ENCODE data around the gene CCDC40. TPM values are rescaled to one million over a fixed set of nuclear protein-coding genes. Genes with fewer than 3 reads are reported as not detected.

Gene CCDC40
- total RNA-seq, 1 donor from 2014 or later = 0.16 TPM

DNA sequence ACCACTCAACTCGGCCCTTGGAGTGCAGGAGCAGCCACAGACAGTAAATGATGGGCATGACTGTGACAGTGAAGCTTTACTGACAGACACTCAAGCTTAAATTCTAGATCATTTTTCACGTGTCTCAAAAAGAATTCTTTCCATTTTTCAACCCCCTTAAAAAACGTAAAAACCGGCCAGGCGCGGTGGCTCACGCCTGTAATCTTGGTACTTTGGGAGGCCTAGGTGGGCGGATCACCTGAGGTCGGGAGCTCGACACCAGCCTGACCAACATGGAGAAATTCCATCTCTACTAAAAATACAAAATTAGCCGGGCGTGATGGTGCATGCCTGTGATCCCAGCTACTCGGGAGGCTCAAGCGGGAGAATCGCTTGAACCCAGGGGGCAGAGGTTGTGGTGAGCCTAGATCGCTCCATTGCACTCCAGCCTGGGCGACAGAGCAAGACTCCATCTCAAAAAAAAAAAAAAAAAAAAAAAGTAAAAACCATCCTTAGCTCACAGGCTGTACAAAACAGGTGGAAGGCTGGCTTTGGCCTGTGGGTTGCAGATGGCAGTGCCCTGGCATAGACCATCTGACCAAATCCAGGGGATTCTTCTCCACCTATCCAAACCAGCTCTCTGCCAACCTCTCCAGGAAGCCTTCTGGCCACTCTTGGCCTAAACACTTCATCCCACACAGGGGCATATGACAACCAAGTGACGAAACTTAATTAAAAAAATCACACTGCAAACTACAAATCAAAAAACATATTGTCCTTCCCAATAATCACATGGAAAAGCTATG, 19.0 kb upstream of the CCDC40 start:
- Mint-ChIP-seq H3K27me3 (ENCODE audit: insufficient read depth) (no peaks in the 10 kb centered on the region), H3K36me3 (ENCODE audit: low read depth) (no peaks in the 10 kb centered on the region), H3K27ac (no peak overlapping the region), H3K4me1 (ENCODE audit: low read depth) (no peaks in the 10 kb centered on the region), H3K4me3 (no peak overlapping the region), H3K9me3 (no peaks in the 10 kb centered on the region)
- DNase-seq (ENCODE audit: low spot score) = no peak
- intact Hi-C loops (cut with micrococcal nuclease) = no loop called here

- no peak overlapping the region for H3K4me3 Mint-ChIP-seq
- intact Hi-C loops (cut with micrococcal nuclease) = no loop called here
- no peaks in the 10 kb centered on the region for H3K4me1 Mint-ChIP-seq (ENCODE audit: low read depth)
- no peaks in the 10 kb centered on the region for H3K36me3 Mint-ChIP-seq (ENCODE audit: low read depth)
- DNase-seq (ENCODE audit: low spot score) = no peak
- H3K27ac Mint-ChIP-seq = no peak overlapping the region
- H3K9me3 Mint-ChIP-seq = no peaks in the 10 kb centered on the region
- no peaks in the 10 kb centered on the region for H3K27me3 Mint-ChIP-seq (ENCODE audit: insufficient read depth)
These were observed 17.4 kb upstream of the CCDC40 start for GRCh38 chr17:80018917-80019651.

- intact Hi-C loops (cut with micrococcal nuclease) = no loop called here
- Mint-ChIP-seq H3K4me1 (ENCODE audit: low read depth) (no peaks in the 10 kb centered on the region), H3K9me3 (no peaks in the 10 kb centered on the region), H3K36me3 (ENCODE audit: low read depth) (no peaks in the 10 kb centered on the region), H3K27ac (no peak overlapping the region), H3K4me3 (no peak overlapping the region), H3K27me3 (ENCODE audit: insufficient read depth) (no peaks in the 10 kb centered on the region)
- no peak for DNase-seq (ENCODE audit: low spot score)
These were observed 14.8 kb upstream of the CCDC40 start for GRCh38 chr17:80021600-80021999.

DNA sequence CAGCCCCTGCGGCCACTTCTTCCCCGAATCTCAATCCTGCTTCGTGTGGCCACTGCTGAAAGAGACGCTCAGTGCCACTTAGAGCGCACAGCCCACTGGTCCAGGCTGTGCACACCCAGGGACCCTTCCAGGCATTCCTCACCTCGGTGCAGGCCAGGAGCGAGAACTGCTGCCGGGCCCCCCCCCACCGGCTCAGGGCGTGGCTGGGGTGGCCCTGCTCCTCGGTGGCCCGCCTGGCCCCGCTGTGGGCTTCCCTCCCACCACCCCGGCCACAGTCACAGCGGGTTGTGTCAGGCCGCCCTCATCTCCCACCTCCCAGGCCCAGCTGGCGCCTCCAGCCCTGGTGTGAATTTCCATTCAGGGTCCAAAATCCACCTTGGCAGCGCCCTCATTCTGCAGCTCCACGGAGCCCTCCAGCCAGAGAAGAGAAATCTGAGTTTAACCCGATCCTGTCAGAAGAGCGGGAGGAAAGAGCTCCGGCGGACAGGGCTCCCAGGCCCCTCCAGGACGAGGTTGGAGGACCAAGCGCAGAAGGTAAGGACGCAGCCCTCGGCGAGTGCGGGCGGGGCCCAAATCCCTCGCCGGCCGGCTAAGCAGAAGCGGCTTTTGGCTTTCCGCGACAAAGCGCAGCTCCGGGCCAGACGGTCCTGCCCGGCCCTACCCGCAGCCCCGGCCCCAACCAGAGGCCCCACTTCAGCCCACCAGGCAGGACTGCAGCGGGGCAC, 12.8 kb upstream of the CCDC40 start:
- H3K9me3 Mint-ChIP-seq = no peaks in the 10 kb centered on the region
- no peaks in the 10 kb centered on the region for H3K27me3 Mint-ChIP-seq (ENCODE audit: insufficient read depth)
- no peaks in the 10 kb centered on the region for H3K4me1 Mint-ChIP-seq (ENCODE audit: low read depth)
- no peaks in the 10 kb centered on the region for H3K36me3 Mint-ChIP-seq (ENCODE audit: low read depth)
- no peak for DNase-seq (ENCODE audit: low spot score)
- no peak overlapping the region for H3K4me3 Mint-ChIP-seq
- H3K27ac Mint-ChIP-seq = no peak overlapping the region
- intact Hi-C loops (cut with micrococcal nuclease) = no loop called here

DNA sequence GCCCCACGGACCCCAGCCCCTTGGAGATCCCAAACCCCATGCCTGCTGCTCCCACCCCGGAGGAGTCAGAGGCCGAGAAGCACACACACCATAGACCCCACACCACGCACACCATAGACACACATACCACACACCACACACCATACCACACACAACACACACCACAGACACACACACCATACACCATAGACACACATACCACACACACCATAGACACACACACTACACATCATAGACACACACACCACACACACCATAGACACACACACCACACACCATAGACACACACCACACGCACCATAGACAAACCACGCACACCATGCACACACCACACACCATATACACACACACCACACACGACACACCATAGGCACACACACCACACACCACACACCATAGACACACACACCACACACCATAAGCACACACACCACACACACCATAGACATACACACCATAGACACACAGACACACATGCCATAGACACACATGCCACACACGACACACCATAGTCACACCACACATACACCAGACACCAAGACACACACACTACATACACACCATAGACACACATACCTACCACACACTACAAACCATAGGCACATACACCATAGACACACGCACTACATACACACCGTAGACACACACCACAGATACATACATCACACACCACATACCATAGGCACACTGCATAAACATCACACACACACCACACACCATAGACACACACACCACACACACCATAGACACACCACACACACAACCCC, 12.1 kb upstream of the CCDC40 start:
- Mint-ChIP-seq H3K4me3 (no peak overlapping the region), H3K9me3 (no peaks in the 10 kb centered on the region), H3K36me3 (ENCODE audit: low read depth) (no peaks in the 10 kb centered on the region), H3K27ac (no peak overlapping the region), H3K4me1 (ENCODE audit: low read depth) (no peaks in the 10 kb centered on the region), H3K27me3 (ENCODE audit: insufficient read depth) (peaks cover 3% of the 10 kb centered on the region)
- intact Hi-C loops (cut with micrococcal nuclease) = no loop called here
- DNase-seq (ENCODE audit: low spot score) = no peak

GRCh38 chr17:80025140-80025539, 11.3 kb upstream of the CCDC40 start:
- Mint-ChIP-seq H3K4me3 (no peak overlapping the region), H3K27ac (no peak overlapping the region), H3K9me3 (no peaks in the 10 kb centered on the region), H3K27me3 (ENCODE audit: insufficient read depth) (peaks cover 3% of the 10 kb centered on the region), H3K36me3 (ENCODE audit: low read depth) (no peaks in the 10 kb centered on the region), H3K4me1 (ENCODE audit: low read depth) (no peaks in the 10 kb centered on the region)
- DNase-seq (ENCODE audit: low spot score) = no peak
- intact Hi-C loops (cut with micrococcal nuclease) = no loop called here

DNA sequence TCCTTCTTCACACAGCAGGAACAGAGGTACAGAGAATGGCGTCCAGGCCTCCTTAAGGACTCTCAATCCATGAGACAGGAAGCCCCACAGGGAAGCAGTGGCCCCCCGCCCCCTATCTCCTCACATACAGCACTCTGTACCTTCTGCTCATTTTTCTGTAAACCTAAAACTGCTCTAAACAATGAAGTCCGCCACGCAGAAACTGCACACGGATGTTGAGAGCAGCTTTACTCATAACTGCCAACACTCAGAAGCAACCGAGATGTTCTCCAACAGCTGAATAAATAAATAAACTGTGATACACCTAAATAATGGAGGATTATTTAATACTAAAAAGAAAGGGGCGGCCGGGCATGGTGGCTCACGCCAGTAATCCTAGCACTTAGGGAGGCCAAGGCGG, 10.6 kb upstream of the CCDC40 start:
- Mint-ChIP-seq H3K4me1 (ENCODE audit: low read depth) (no peaks in the 10 kb centered on the region), H3K36me3 (ENCODE audit: low read depth) (no peaks in the 10 kb centered on the region), H3K27ac (no peak overlapping the region), H3K27me3 (ENCODE audit: insufficient read depth) (peaks cover 3% of the 10 kb centered on the region), H3K4me3 (no peak overlapping the region), H3K9me3 (no peaks in the 10 kb centered on the region)
- DNase-seq (ENCODE audit: low spot score) = no peak
- intact Hi-C loops (cut with micrococcal nuclease) = no loop called here

GRCh38 chr17:80026359-80027042, 9.9 kb upstream of the CCDC40 start:
- Mint-ChIP-seq H3K27me3 (ENCODE audit: insufficient read depth) (peaks cover 3% of the 10 kb centered on the region), H3K36me3 (ENCODE audit: low read depth) (no peaks in the 10 kb centered on the region), H3K4me3 (no peak overlapping the region), H3K9me3 (no peaks in the 10 kb centered on the region), H3K27ac (no peak overlapping the region), H3K4me1 (ENCODE audit: low read depth) (no peaks in the 10 kb centered on the region)
- intact Hi-C loops (cut with micrococcal nuclease) = no loop called here
- DNase-seq (ENCODE audit: low spot score) = no peak

- Mint-ChIP-seq H3K4me3 (no peak overlapping the region), H3K36me3 (ENCODE audit: low read depth) (no peaks in the 10 kb centered on the region), H3K27ac (no peak overlapping the region), H3K9me3 (no peaks in the 10 kb centered on the region), H3K27me3 (ENCODE audit: insufficient read depth) (peaks cover 3% of the 10 kb centered on the region), H3K4me1 (ENCODE audit: low read depth) (no peaks in the 10 kb centered on the region)
- intact Hi-C loops (cut with micrococcal nuclease) = no loop called here
- DNase-seq (ENCODE audit: low spot score) = no peak
These were observed 9.4 kb upstream of the CCDC40 start for GRCh38 chr17:80027043-80027435.

DNA sequence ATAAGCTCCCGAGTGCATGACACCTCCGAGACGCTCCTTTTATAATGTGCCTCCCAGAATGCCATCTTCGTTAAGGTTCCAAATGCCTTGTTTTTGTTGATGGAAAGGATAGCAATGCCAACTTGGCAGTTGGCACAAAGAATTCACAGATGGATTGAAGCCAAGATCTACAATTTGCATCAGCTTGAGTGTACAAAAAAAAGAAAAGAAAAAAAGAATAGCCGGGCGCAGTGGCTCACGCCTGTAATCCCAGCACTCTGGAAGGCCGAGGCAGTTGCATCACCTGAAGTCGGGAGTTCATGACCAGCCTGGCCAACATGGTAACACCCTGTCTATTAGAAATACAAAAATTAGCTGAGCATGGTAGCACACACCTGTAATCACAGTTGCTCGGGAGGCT, 8.4 kb upstream of the CCDC40 start:
- Mint-ChIP-seq H3K9me3 (no peaks in the 10 kb centered on the region), H3K4me1 (ENCODE audit: low read depth) (no peaks in the 10 kb centered on the region), H3K27me3 (ENCODE audit: insufficient read depth) (peaks cover 7% of the 10 kb centered on the region), H3K27ac (no peak overlapping the region), H3K36me3 (ENCODE audit: low read depth) (no peaks in the 10 kb centered on the region), H3K4me3 (no peak overlapping the region)
- DNase-seq (ENCODE audit: low spot score) = no peak
- intact Hi-C loops (cut with micrococcal nuclease) = no loop called here

DNA sequence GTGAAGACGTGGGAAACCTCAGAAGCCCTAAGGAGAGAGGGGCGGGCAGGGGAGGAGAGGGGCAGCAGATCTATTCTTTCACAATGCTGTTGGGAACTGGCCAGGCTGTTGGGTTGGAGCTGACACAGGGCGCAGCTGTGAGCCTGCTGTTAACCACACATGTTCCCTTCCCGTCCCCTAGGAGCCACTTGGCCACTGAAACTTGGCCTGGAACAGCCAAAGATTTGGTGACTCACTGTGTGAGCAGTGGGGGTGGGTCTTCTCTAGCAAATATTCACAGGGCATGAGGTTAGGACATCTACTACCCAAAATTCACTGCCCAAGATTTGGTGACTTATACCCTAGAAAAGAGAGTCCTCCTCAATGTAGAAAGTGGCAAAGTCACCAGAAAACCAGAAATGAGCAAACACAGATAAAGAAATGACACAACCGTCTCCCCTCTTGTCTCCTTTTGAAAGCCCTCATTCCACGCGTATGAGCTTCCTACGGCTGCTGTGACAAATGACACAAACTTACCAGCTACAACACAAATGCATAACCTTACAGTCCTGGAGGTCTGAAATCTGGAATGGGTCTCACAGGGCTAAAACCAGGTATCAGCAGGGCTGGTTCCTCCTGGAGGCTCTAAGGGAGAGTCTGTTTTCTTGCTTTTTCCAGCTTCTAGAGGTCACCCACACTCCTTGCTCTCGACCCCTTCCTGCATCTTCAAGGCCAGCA, 7.0 kb upstream of the CCDC40 start:
- H3K9me3 Mint-ChIP-seq = no peaks in the 10 kb centered on the region
- no peak overlapping the region for H3K4me3 Mint-ChIP-seq
- H3K27me3 Mint-ChIP-seq (ENCODE audit: insufficient read depth) = peaks cover 16% of the 10 kb centered on the region
- no peaks in the 10 kb centered on the region for H3K4me1 Mint-ChIP-seq (ENCODE audit: low read depth)
- no peak for DNase-seq (ENCODE audit: low spot score)
- intact Hi-C loops (cut with micrococcal nuclease) = no loop called here
- no peaks in the 10 kb centered on the region for H3K36me3 Mint-ChIP-seq (ENCODE audit: low read depth)
- no peak overlapping the region for H3K27ac Mint-ChIP-seq

Data from activated T-helper 1 cell treated with anti-CD3 and anti-CD28 coated beads, Interleukin-12 subunit alpha, Interleukin-12 subunit beta, Interleukin-2, Interleukin-4 antibody, amounts not matched to agents 30 ng/mL and 10 ng/mL and 1 ng/mL, durations not matched to agents 14 hours and 24 hours and 36 hours (primary cell).